Mesenchymal stem cell (in vitro differentiated cells and primary cell): ENCODE measurements around the gene SIDT1.

Experiments used
- DNase-seq: peaks from one replicate; pipeline ENCODE4 v3.0.0-alpha.2; 2013
- H2AFZ ChIP-seq: one replicate; pipeline ENCODE4 v1.6.1; 2013; ENCODE audit warnings: low read depth, mild to moderate bottlenecking, control low read depth, inconsistent platforms, low read length, moderate library complexity
- H2AK5ac ChIP-seq: 2 replicates; pipeline ENCODE4 v1.6.1; 2013; ENCODE audit warnings: low read length, moderate library complexity, mild to moderate bottlenecking, inconsistent platforms; ENCODE audit not compliant: severe bottlenecking
- H2BK120ac ChIP-seq: one replicate; pipeline ENCODE4 v1.6.1; 2013; ENCODE audit warnings: low read depth, mild to moderate bottlenecking, inconsistent platforms, low read length, moderate library complexity
- H2BK12ac ChIP-seq, 2 experiments: one replicate each; pipeline ENCODE4 v1.6.1; 2013; ENCODE audit warnings: inconsistent platforms in 2 of 2, low read length in 2 of 2, mild to moderate bottlenecking in 2 of 2, moderate library complexity in 2 of 2, control low read depth in 1 of 2
- H2BK15ac ChIP-seq: one replicate; pipeline ENCODE4 v1.6.1; 2013; ENCODE audit warnings: mild to moderate bottlenecking, low read depth, inconsistent platforms; ENCODE audit not compliant: poor library complexity, severe bottlenecking
- H2BK5ac ChIP-seq: 2 replicates; pipeline ENCODE4 v1.6.1; 2013; ENCODE audit warnings: low read depth, mild to moderate bottlenecking, low read length, control low read depth, inconsistent platforms; ENCODE audit not compliant: poor library complexity, severe bottlenecking
- H3K14ac ChIP-seq, 2 experiments: one replicate each; pipeline ENCODE4 v1.6.1; 2013; ENCODE audit warnings: inconsistent platforms in 2 of 2, low read length in 2 of 2, control low read depth in 1 of 2, mild to moderate bottlenecking in 1 of 2, moderate library complexity in 1 of 2
- H3K18ac ChIP-seq, 2 experiments: one replicate each; pipeline ENCODE4 v1.6.1; 2013; ENCODE audit warnings: inconsistent platforms in 2 of 2, low read length in 2 of 2, control low read depth in 1 of 2, low read depth in 1 of 2, mild to moderate bottlenecking in 1 of 2
- H3K23ac ChIP-seq, 2 experiments: one replicate each; pipeline ENCODE4 v1.6.1; 2013; ENCODE audit warnings: inconsistent platforms in 2 of 2, low read length in 2 of 2, mild to moderate bottlenecking in 2 of 2, moderate library complexity in 2 of 2, control low read depth in 1 of 2
- H3K27ac ChIP-seq: 2 replicates; pipeline ENCODE4 v1.5.1; 2013; ENCODE audit warnings: mild to moderate bottlenecking, moderate library complexity, low read length, control low read depth, inconsistent platforms; ENCODE audit not compliant: poor library complexity, severe bottlenecking
- H3K27me3 ChIP-seq, 2 experiments: 2 replicates each; pipeline versions ENCODE4 v1.6.1 to v1.7.0; 2013; ENCODE audit warnings: low read length in 2 of 2, mild to moderate bottlenecking in 2 of 2, moderate library complexity in 2 of 2, control low read depth in 1 of 2, inconsistent platforms in 1 of 2; ENCODE audit not compliant: control insufficient read depth in 1 of 2, insufficient read depth in 1 of 2
- H3K36me3 ChIP-seq, 2 experiments: 2 replicates each; pipeline versions ENCODE4 v1.6.1 to v1.7.0; 2013; ENCODE audit warnings: low read length in 2 of 2, control low read depth in 1 of 2, inconsistent platforms in 1 of 2, low read depth in 1 of 2, mild to moderate bottlenecking in 1 of 2; ENCODE audit not compliant: insufficient read depth in 2 of 2, control insufficient read depth in 1 of 2
- H3K4ac ChIP-seq, 2 experiments: one replicate each; pipeline ENCODE4 v1.6.1; 2013; ENCODE audit warnings: inconsistent platforms in 2 of 2, low read length in 2 of 2, mild to moderate bottlenecking in 2 of 2, moderate library complexity in 2 of 2, control low read depth in 1 of 2, low read depth in 1 of 2
- H3K4me1 ChIP-seq: 2 replicates; pipeline ENCODE4 v1.6.1; 2013; ENCODE audit warnings: low read depth, low read length, control low read depth; ENCODE audit not compliant: control insufficient read depth, insufficient read depth
- H3K4me2 ChIP-seq: 2 replicates; pipeline ENCODE4 v1.6.1; 2013; ENCODE audit warnings: low read length, mild to moderate bottlenecking, inconsistent platforms; ENCODE audit not compliant: poor library complexity, severe bottlenecking
- H3K4me3 ChIP-seq, 2 experiments: 2 replicates each; pipeline versions ENCODE4 v1.5.1 to v1.7.0; 2013; ENCODE audit warnings: low read length in 2 of 2, mild to moderate bottlenecking in 2 of 2, control low read depth in 1 of 2, low read depth in 1 of 2; ENCODE audit not compliant: insufficient read depth in 1 of 2
- H3K79me1 ChIP-seq: replicated peaks from 2 replicates; pipeline ENCODE4 v1.6.1; 2013; ENCODE audit warnings: mild to moderate bottlenecking, control low read depth, low read length, inconsistent platforms; ENCODE audit not compliant: poor library complexity, severe bottlenecking
- H3K9ac ChIP-seq: 2 replicates; pipeline ENCODE4 v1.7.0; 2013; ENCODE audit warnings: mild to moderate bottlenecking, low read length, moderate library complexity
- H3K9me3 ChIP-seq: 2 replicates; pipeline ENCODE4 v1.7.0; 2013; ENCODE audit warnings: mild to moderate bottlenecking, low read length; ENCODE audit not compliant: control insufficient read depth
- H4K8ac ChIP-seq: one replicate; pipeline ENCODE4 v1.6.1; 2013; ENCODE audit warnings: inconsistent platforms, mild to moderate bottlenecking, low read length, moderate library complexity
- H4K91ac ChIP-seq: one replicate; pipeline ENCODE4 v1.6.1; 2013; ENCODE audit warnings: mild to moderate bottlenecking, low read length, inconsistent platforms
- WGBS: methylation state at CpG from one replicate; pipeline ENCODE4 v1.1.7; 2013; ENCODE audit warnings: mixed read lengths; 5-methylcytosine and 5-hydroxymethylcytosine counted together

The SIDT1 gene

GRCh38 chr3:113594066-113594465, 61.7 kb downstream of the SIDT1 start:
- no peaks in the 10 kb centered on the region for H3K4me1 ChIP-seq
- H4K91ac ChIP-seq: no peak overlapping the region
- H3K23ac ChIP-seq: no peak overlapping the region
- H3K4me3 ChIP-seq: no peak overlapping the region
- H2AK5ac ChIP-seq: no peak overlapping the region
- no peak overlapping the region for H2BK120ac ChIP-seq
- H3K27me3 ChIP-seq: peaks cover 0 to 4% of the 10 kb centered on the region in 2 experiments
- H2BK15ac ChIP-seq: no peak overlapping the region
- no peak overlapping the region for H3K9ac ChIP-seq
- H3K27ac ChIP-seq: no peak overlapping the region
- no peaks in the 10 kb centered on the region for H3K36me3 ChIP-seq
- 61% methylated on average over 2 of the region's 2 CpGs for whole genome bisulfite sequencing
- H2BK5ac ChIP-seq: no peak overlapping the region
- H3K4ac ChIP-seq: no peak overlapping the region
- H2BK12ac ChIP-seq: no peak overlapping the region
- DNase-seq: no peak
- H4K8ac ChIP-seq: no peak overlapping the region
- no peak overlapping the region for H2AFZ ChIP-seq
- H3K4me2 ChIP-seq: no peak overlapping the region
- H3K79me1 ChIP-seq: no peaks in the 10 kb centered on the region
- no peak overlapping the region for H3K18ac ChIP-seq
- no peaks in the 10 kb centered on the region for H3K9me3 ChIP-seq
- H3K14ac ChIP-seq: no peak overlapping the region

GRCh38 chr3:113597596-113598354, 65.4 kb downstream of the SIDT1 start:
- no peak for DNase-seq
- H4K8ac ChIP-seq: no peak overlapping the region
- no peak overlapping the region for H3K4me3 ChIP-seq
- 88% methylated on average over 1 of the region's 4 CpGs for WGBS
- no peaks in the 10 kb centered on the region for H3K79me1 ChIP-seq
- no peak overlapping the region for H2AK5ac ChIP-seq
- no peak overlapping the region for H3K14ac ChIP-seq
- H3K27me3 ChIP-seq: peaks cover 4 to 9% of the 10 kb centered on the region in 2 experiments
- H2BK120ac ChIP-seq: no peak overlapping the region
- no peak overlapping the region for H3K9ac ChIP-seq
- no peak overlapping the region for H2AFZ ChIP-seq
- no peak overlapping the region for H2BK12ac ChIP-seq
- H3K27ac ChIP-seq: no peak overlapping the region
- no peaks in the 10 kb centered on the region for H3K4me1 ChIP-seq
- H2BK5ac ChIP-seq: no peak overlapping the region
- H3K18ac ChIP-seq: no peak overlapping the region
- H3K4me2 ChIP-seq: no peak overlapping the region
- H4K91ac ChIP-seq: no peak overlapping the region
- H2BK15ac ChIP-seq: no peak overlapping the region
- no peaks in the 10 kb centered on the region for H3K36me3 ChIP-seq
- no peak overlapping the region for H3K4ac ChIP-seq
- no peaks in the 10 kb centered on the region for H3K9me3 ChIP-seq
- no peak overlapping the region for H3K23ac ChIP-seq

GRCh38 chr3:113600418-113601182, 68.2 kb downstream of the SIDT1 start:
- 86% methylated on average over 1 of the region's 2 CpGs for WGBS
- no peaks in the 10 kb centered on the region for H3K36me3 ChIP-seq

GRCh38 chr3:113601240-113601639, 68.9 kb downstream of the SIDT1 start:
- 100% methylated on average over 1 of the region's 2 CpGs for WGBS
- H3K27ac ChIP-seq: no peak overlapping the region
- no peak overlapping the region for H2AFZ ChIP-seq

More at GRCh38 chr3:113600418-113601182, 68.2 kb downstream of the SIDT1 start:
- H2BK5ac ChIP-seq: no peak overlapping the region
- no peak overlapping the region for H2AFZ ChIP-seq
- H4K91ac ChIP-seq: no peak overlapping the region
- H2BK120ac ChIP-seq: no peak overlapping the region
- H2BK15ac ChIP-seq: no peak overlapping the region
- peaks cover 4 to 9% of the 10 kb centered on the region in 2 experiments for H3K27me3 ChIP-seq
- no peak overlapping the region for H2BK12ac ChIP-seq
- H3K27ac ChIP-seq: no peak overlapping the region
- H3K9ac ChIP-seq: no peak overlapping the region
- H3K79me1 ChIP-seq: no peaks in the 10 kb centered on the region
- no peak overlapping the region for H3K14ac ChIP-seq
- H3K4ac ChIP-seq: no peak overlapping the region
- H3K18ac ChIP-seq: no peak overlapping the region
- H2AK5ac ChIP-seq: no peak overlapping the region
- no peak overlapping the region for H3K23ac ChIP-seq
- H3K9me3 ChIP-seq: no peaks in the 10 kb centered on the region
- H3K4me1 ChIP-seq: no peaks in the 10 kb centered on the region
- no peak overlapping the region for H3K4me2 ChIP-seq
- H3K4me3 ChIP-seq: no peak overlapping the region
- DNase-seq: no peak
- H4K8ac ChIP-seq: no peak overlapping the region

More at GRCh38 chr3:113601240-113601639, 68.9 kb downstream of the SIDT1 start:
- H4K91ac ChIP-seq: no peak overlapping the region
- no peak overlapping the region for H3K23ac ChIP-seq
- no peak overlapping the region for H2BK5ac ChIP-seq
- H3K18ac ChIP-seq: no peak overlapping the region
- no peak overlapping the region for H3K14ac ChIP-seq
- peaks cover 4 to 9% of the 10 kb centered on the region in 2 experiments for H3K27me3 ChIP-seq
- no peaks in the 10 kb centered on the region for H3K9me3 ChIP-seq
- no peak overlapping the region for H3K4me2 ChIP-seq
- H3K4me3 ChIP-seq: no peak overlapping the region
- H3K4me1 ChIP-seq: no peaks in the 10 kb centered on the region
- no peaks in the 10 kb centered on the region for H3K79me1 ChIP-seq
- no peak overlapping the region for H4K8ac ChIP-seq
- H2BK15ac ChIP-seq: no peak overlapping the region
- H3K36me3 ChIP-seq: no peaks in the 10 kb centered on the region
- H3K9ac ChIP-seq: no peak overlapping the region
- no peak for DNase-seq
- no peak overlapping the region for H2AK5ac ChIP-seq
- H2BK120ac ChIP-seq: no peak overlapping the region
- no peak overlapping the region for H3K4ac ChIP-seq
- H2BK12ac ChIP-seq: no peak overlapping the region
